H9 (cell line): ENCODE results near the gene COL4A1. TPM values are rescaled to one million over a fixed set of nuclear protein-coding genes. Genes with fewer than 3 reads are reported as not detected.

Experiments
- DNase-seq: peaks from one replicate; pipeline ENCODE4 v3.0.0-alpha.2; 2017
- H2AFZ ChIP-seq: one replicate; pipeline ENCODE4 v1.6.1; 2013; ENCODE audit warnings: mild to moderate bottlenecking, low read length, control low read depth, moderate library complexity
- H2AK5ac ChIP-seq: 2 replicates; pipeline ENCODE4 v1.6.1; 2013; ENCODE audit warnings: low read length, control low read depth, mixed read lengths; ENCODE audit not compliant: insufficient read length
- H2BK120ac ChIP-seq: one replicate; pipeline ENCODE4 v1.6.1; 2013; ENCODE audit warnings: low read depth, mild to moderate bottlenecking, low read length, control low read depth, inconsistent platforms; ENCODE audit not compliant: poor library complexity, severe bottlenecking
- H2BK12ac ChIP-seq: 2 replicates; pipeline ENCODE4 v1.6.1; 2013; ENCODE audit warnings: low read length, control low read depth, mixed read lengths, low read depth; ENCODE audit not compliant: insufficient read length
- H2BK15ac ChIP-seq: 2 replicates; pipeline ENCODE4 v1.6.1; 2013; ENCODE audit warnings: low read depth, low read length, control low read depth
- H2BK20ac ChIP-seq: one replicate; pipeline ENCODE4 v1.6.1; 2013; ENCODE audit warnings: low read depth, mild to moderate bottlenecking, low read length, control low read depth, inconsistent platforms; ENCODE audit not compliant: poor library complexity, severe bottlenecking
- H2BK5ac ChIP-seq: 2 replicates; pipeline ENCODE4 v1.6.1; 2013; ENCODE audit warnings: low read length, control low read depth, mixed read lengths; ENCODE audit not compliant: insufficient read length
- H3K14ac ChIP-seq: 2 replicates; pipeline ENCODE4 v1.6.1; 2013; ENCODE audit warnings: low read length, control low read depth; ENCODE audit not compliant: insufficient read depth
- H3K18ac ChIP-seq: 2 replicates; pipeline ENCODE4 v1.6.1; 2013; ENCODE audit warnings: low read depth, mild to moderate bottlenecking, mixed read lengths, low read length, control low read depth; ENCODE audit not compliant: insufficient read length
- H3K23ac ChIP-seq: 2 replicates; pipeline ENCODE4 v1.6.1; 2013; ENCODE audit warnings: low read length, control low read depth, mixed read lengths, low read depth; ENCODE audit not compliant: insufficient read length
- H3K23me2 ChIP-seq: 2 replicates; pipeline ENCODE4 v1.6.1; 2013; ENCODE audit warnings: low read depth, mild to moderate bottlenecking, mixed read lengths, low read length, control low read depth; ENCODE audit not compliant: insufficient read length, poor library complexity, severe bottlenecking
- H3K27ac ChIP-seq: 2 replicates; pipeline ENCODE4 v1.5.1; 2013; ENCODE audit warnings: low read length, control low read depth, mixed read lengths, low read depth; ENCODE audit not compliant: insufficient read length
- H3K27me3 ChIP-seq: 2 replicates; pipeline ENCODE4 v1.6.1; 2013; ENCODE audit warnings: low read length, control low read depth, inconsistent platforms; ENCODE audit not compliant: insufficient read depth
- H3K4ac ChIP-seq: 2 replicates; pipeline ENCODE4 v1.6.1; 2013; ENCODE audit warnings: low read depth, mild to moderate bottlenecking, control low read depth, inconsistent platforms, low read length, moderate library complexity
- H3K4me1 ChIP-seq: 2 replicates; pipeline ENCODE4 v1.6.1; 2013; ENCODE audit warnings: low read length, control low read depth, inconsistent platforms; ENCODE audit not compliant: insufficient read depth
- H3K4me2 ChIP-seq: 2 replicates; pipeline ENCODE4 v1.6.1; 2013; ENCODE audit warnings: low read length, control low read depth, mixed read lengths; ENCODE audit not compliant: insufficient read length, insufficient read depth
- H3K56ac ChIP-seq: 2 replicates; pipeline ENCODE4 v1.6.1; 2013; ENCODE audit warnings: low read depth, mild to moderate bottlenecking, mixed read lengths, low read length, control low read depth; ENCODE audit not compliant: insufficient read length
- H3K79me1 ChIP-seq: 2 replicates; pipeline ENCODE4 v1.6.1; 2013; ENCODE audit warnings: low read depth, mild to moderate bottlenecking, moderate library complexity, low read length, control low read depth, inconsistent platforms; ENCODE audit not compliant: insufficient read depth, poor library complexity, severe bottlenecking
- H3K79me2 ChIP-seq: 2 replicates; pipeline ENCODE4 v1.6.1; 2013; ENCODE audit warnings: low read length, control low read depth, inconsistent platforms; ENCODE audit not compliant: insufficient read depth
- H3K9ac ChIP-seq: 2 replicates; pipeline ENCODE4 v1.6.1; 2013; ENCODE audit warnings: low read length, control low read depth, mixed read lengths; ENCODE audit not compliant: insufficient read length; ENCODE audit errors: extremely low read depth
- H3K9me3 ChIP-seq: one replicate; pipeline ENCODE4 v1.6.1; 2013; ENCODE audit warnings: low read depth, low read length, inconsistent platforms; ENCODE audit not compliant: control insufficient read depth
- H3T11ph ChIP-seq: one replicate; pipeline ENCODE4 v1.6.1; 2013; ENCODE audit warnings: mild to moderate bottlenecking, low read length, control low read depth, inconsistent platforms
- H4K20me1 ChIP-seq: one replicate; pipeline ENCODE4 v1.6.1; 2013; ENCODE audit not compliant: control insufficient read depth, insufficient read length, insufficient read depth
- H4K5ac ChIP-seq: 2 replicates; pipeline ENCODE4 v1.6.1; 2013; ENCODE audit warnings: low read depth, mild to moderate bottlenecking, mixed read lengths, low read length, control low read depth; ENCODE audit not compliant: insufficient read length
- H4K8ac ChIP-seq: replicated peaks from 2 replicates; pipeline ENCODE4 v1.6.1; 2013; ENCODE audit warnings: low read length, control low read depth, mixed read lengths, low read depth; ENCODE audit not compliant: insufficient read length
- H4K91ac ChIP-seq: 2 replicates; pipeline ENCODE4 v1.6.1; 2013; ENCODE audit warnings: low read depth, mild to moderate bottlenecking, moderate library complexity, mixed read lengths, low read length, control low read depth; ENCODE audit not compliant: insufficient read length
- H3K27ac Mint-ChIP-seq, 3 experiments: 2 replicates in 2 of 3; 3 replicates in 1 of 3; pipeline ENCODE4 v1.8.0; 2020 to 2021; ENCODE audit warnings: mixed read lengths in 3 of 3, mild to moderate bottlenecking in 1 of 3, moderate library complexity in 1 of 3
- H3K27me3 Mint-ChIP-seq: 2 replicates; pipeline ENCODE4 v1.8.0; 2021; ENCODE audit warnings: low read depth, mild to moderate bottlenecking, moderate library complexity, mixed read lengths
- H3K36me3 Mint-ChIP-seq, 3 experiments: 2 replicates in 2 of 3; 3 replicates in 1 of 3; pipeline ENCODE4 v1.8.0; 2020 to 2021; ENCODE audit warnings: low read depth in 3 of 3, mixed read lengths in 3 of 3; ENCODE audit not compliant: insufficient read depth in 1 of 3
- H3K4me1 Mint-ChIP-seq, 2 experiments: 2 replicates each; pipeline ENCODE4 v1.8.0; 2020; ENCODE audit warnings: mixed read lengths in 2 of 2
- H3K4me3 Mint-ChIP-seq, 2 experiments: 2 replicates in 1 of 2; 3 replicates in 1 of 2; pipeline ENCODE4 v1.8.0; 2020 to 2021; ENCODE audit warnings: mild to moderate bottlenecking in 2 of 2, mixed read lengths in 2 of 2, moderate library complexity in 1 of 2
- H3K9me3 Mint-ChIP-seq, 2 experiments: 2 replicates in 1 of 2; 3 replicates in 1 of 2; pipeline ENCODE4 v1.8.0; 2020; ENCODE audit warnings: mild to moderate bottlenecking in 2 of 2, mixed read lengths in 2 of 2, moderate library complexity in 1 of 2
- WGBS: extraction: QIAGEN DNeasy Blood & Tissue Kit; methylation state at CpG from one replicate; pipeline ENCODE4 v1.1.7; 2013; ENCODE audit warnings: missing lambda C conversion rate, low lambda C conversion rate, mixed read lengths; ENCODE audit not compliant: insufficient read length; ENCODE audit errors: extremely low coverage; 5-methylcytosine and 5-hydroxymethylcytosine counted together
- total RNA-seq: library from RNA; stranded (reverse); gene quantifications from 2 replicates; pipeline ENCODE4 v1.2.1, GENCODE V29; 2021
- TF ChIP-seq, protein P1 (sequence below): fragments of 200-600 bp; sonication (generic); conservative IDR thresholded peaks from 3 replicates; pipeline ENCODE4 v1.8.0; 2021; ENCODE audit warnings: antibody characterized with exemption, mild to moderate bottlenecking

Gene COL4A1
- total RNA-seq, 1 experiment from 2014 or later, result 73.1 TPM

DNA sequence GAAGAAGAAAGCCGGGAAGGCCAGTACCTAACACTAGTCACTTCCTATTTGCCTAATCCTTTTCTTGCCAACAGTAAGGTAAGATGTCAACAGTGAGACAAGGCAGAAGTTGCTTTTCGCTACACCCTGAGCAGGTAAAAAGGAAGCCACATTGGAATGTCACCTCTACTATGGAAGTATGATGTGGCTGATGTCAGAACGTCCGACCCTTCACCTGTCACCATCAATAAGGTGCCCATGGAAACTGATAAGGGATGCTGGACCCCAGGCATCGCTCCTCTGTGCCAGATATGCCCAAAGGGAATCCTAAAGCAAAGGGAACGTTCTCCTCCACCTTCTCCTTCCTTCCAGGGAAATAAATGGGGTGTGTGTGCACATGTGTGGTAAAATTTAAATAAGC is 34.3 kb downstream of the COL4A1 start:
- no peak overlapping the region for H4K91ac ChIP-seq
- H3K4ac ChIP-seq, result no peak overlapping the region
- H3K9me3 ChIP-seq, result no peaks in the 10 kb centered on the region
- Mint-ChIP-seq H3K4me1 (peaks cover 25 to 30% of the 10 kb centered on the region in 2 experiments), H3K27ac (no peak overlapping the region), H3K36me3 (no peaks in the 10 kb centered on the region; a peak in 1 of 7 replicates), H3K9me3 (no peaks in the 10 kb centered on the region), H3K27me3 (no peaks in the 10 kb centered on the region; the same call in 1 of the 2 replicates), H3K4me3 (no peak overlapping the region)
- TF ChIP-seq, protein P1, sequence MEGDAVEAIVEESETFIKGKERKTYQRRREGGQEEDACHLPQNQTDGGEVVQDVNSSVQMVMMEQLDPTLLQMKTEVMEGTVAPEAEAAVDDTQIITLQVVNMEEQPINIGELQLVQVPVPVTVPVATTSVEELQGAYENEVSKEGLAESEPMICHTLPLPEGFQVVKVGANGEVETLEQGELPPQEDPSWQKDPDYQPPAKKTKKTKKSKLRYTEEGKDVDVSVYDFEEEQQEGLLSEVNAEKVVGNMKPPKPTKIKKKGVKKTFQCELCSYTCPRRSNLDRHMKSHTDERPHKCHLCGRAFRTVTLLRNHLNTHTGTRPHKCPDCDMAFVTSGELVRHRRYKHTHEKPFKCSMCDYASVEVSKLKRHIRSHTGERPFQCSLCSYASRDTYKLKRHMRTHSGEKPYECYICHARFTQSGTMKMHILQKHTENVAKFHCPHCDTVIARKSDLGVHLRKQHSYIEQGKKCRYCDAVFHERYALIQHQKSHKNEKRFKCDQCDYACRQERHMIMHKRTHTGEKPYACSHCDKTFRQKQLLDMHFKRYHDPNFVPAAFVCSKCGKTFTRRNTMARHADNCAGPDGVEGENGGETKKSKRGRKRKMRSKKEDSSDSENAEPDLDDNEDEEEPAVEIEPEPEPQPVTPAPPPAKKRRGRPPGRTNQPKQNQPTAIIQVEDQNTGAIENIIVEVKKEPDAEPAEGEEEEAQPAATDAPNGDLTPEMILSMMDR, result no peak
- H3K4me1 ChIP-seq, result no peaks in the 10 kb centered on the region
- H4K8ac ChIP-seq, result no peak overlapping the region
- H2BK5ac ChIP-seq, result no peak overlapping the region
- no peak overlapping the region for H2BK12ac ChIP-seq
- H3K14ac ChIP-seq, result no peak overlapping the region
- H2AK5ac ChIP-seq, result no peak overlapping the region
- no peak overlapping the region for H3T11ph ChIP-seq
- no peak overlapping the region for H2BK20ac ChIP-seq
- no peak overlapping the region for H4K5ac ChIP-seq
- H3K23ac ChIP-seq, result no peak overlapping the region
- no peak overlapping the region for H3K27ac ChIP-seq
- no peak overlapping the region for H3K18ac ChIP-seq
- H3K4me2 ChIP-seq, result no peak overlapping the region
- no peak for DNase-seq
- no peak overlapping the region for H3K9ac ChIP-seq
- WGBS, result no CpG with 5 or more reads among the region's 6 CpGs
- no peak overlapping the region for H2AFZ ChIP-seq
- H3K56ac ChIP-seq, result no peak overlapping the region
- no peaks in the 10 kb centered on the region for H4K20me1 ChIP-seq
- H3K23me2 ChIP-seq, result no peaks in the 10 kb centered on the region
- no peak overlapping the region for H2BK120ac ChIP-seq
- H3K27me3 ChIP-seq, result no peaks in the 10 kb centered on the region
- H3K79me2 ChIP-seq, result peaks cover 3% of the 10 kb centered on the region; the same call in 1 of the 2 replicates
- no peak overlapping the region for H2BK15ac ChIP-seq
- peaks cover 4% of the 10 kb centered on the region for H3K79me1 ChIP-seq
